Mesenchymal stem cell (in vitro differentiated cells and primary cell): Measurements from ENCODE around the gene TUFM.

Experiments
- DNase-seq: peaks from one replicate; pipeline ENCODE4 v3.0.0-alpha.2; 2013
- H2AFZ ChIP-seq: one replicate; pipeline ENCODE4 v1.6.1; 2013; ENCODE audit warnings: low read depth, mild to moderate bottlenecking, control low read depth, inconsistent platforms, low read length, moderate library complexity
- H2AK5ac ChIP-seq: 2 replicates; pipeline ENCODE4 v1.6.1; 2013; ENCODE audit warnings: low read length, moderate library complexity, mild to moderate bottlenecking, inconsistent platforms; ENCODE audit not compliant: severe bottlenecking
- H2BK120ac ChIP-seq: one replicate; pipeline ENCODE4 v1.6.1; 2013; ENCODE audit warnings: low read depth, mild to moderate bottlenecking, inconsistent platforms, low read length, moderate library complexity
- H2BK12ac ChIP-seq, 2 experiments: one replicate each; pipeline ENCODE4 v1.6.1; 2013; ENCODE audit warnings: inconsistent platforms in 2 of 2, low read length in 2 of 2, mild to moderate bottlenecking in 2 of 2, moderate library complexity in 2 of 2, control low read depth in 1 of 2
- H2BK15ac ChIP-seq: one replicate; pipeline ENCODE4 v1.6.1; 2013; ENCODE audit warnings: mild to moderate bottlenecking, low read depth, inconsistent platforms; ENCODE audit not compliant: poor library complexity, severe bottlenecking
- H2BK5ac ChIP-seq: 2 replicates; pipeline ENCODE4 v1.6.1; 2013; ENCODE audit warnings: low read depth, mild to moderate bottlenecking, low read length, control low read depth, inconsistent platforms; ENCODE audit not compliant: poor library complexity, severe bottlenecking
- H3K14ac ChIP-seq, 2 experiments: one replicate each; pipeline ENCODE4 v1.6.1; 2013; ENCODE audit warnings: inconsistent platforms in 2 of 2, low read length in 2 of 2, control low read depth in 1 of 2, mild to moderate bottlenecking in 1 of 2, moderate library complexity in 1 of 2
- H3K18ac ChIP-seq, 2 experiments: one replicate each; pipeline ENCODE4 v1.6.1; 2013; ENCODE audit warnings: inconsistent platforms in 2 of 2, low read length in 2 of 2, control low read depth in 1 of 2, low read depth in 1 of 2, mild to moderate bottlenecking in 1 of 2
- H3K23ac ChIP-seq, 2 experiments: one replicate each; pipeline ENCODE4 v1.6.1; 2013; ENCODE audit warnings: inconsistent platforms in 2 of 2, low read length in 2 of 2, mild to moderate bottlenecking in 2 of 2, moderate library complexity in 2 of 2, control low read depth in 1 of 2
- H3K27ac ChIP-seq: 2 replicates; pipeline ENCODE4 v1.5.1; 2013; ENCODE audit warnings: mild to moderate bottlenecking, moderate library complexity, low read length, control low read depth, inconsistent platforms; ENCODE audit not compliant: poor library complexity, severe bottlenecking
- H3K27me3 ChIP-seq, 2 experiments: 2 replicates each; pipeline versions ENCODE4 v1.6.1 to v1.7.0; 2013; ENCODE audit warnings: low read length in 2 of 2, mild to moderate bottlenecking in 2 of 2, moderate library complexity in 2 of 2, control low read depth in 1 of 2, inconsistent platforms in 1 of 2; ENCODE audit not compliant: control insufficient read depth in 1 of 2, insufficient read depth in 1 of 2
- H3K36me3 ChIP-seq, 2 experiments: 2 replicates each; pipeline versions ENCODE4 v1.6.1 to v1.7.0; 2013; ENCODE audit warnings: low read length in 2 of 2, control low read depth in 1 of 2, inconsistent platforms in 1 of 2, low read depth in 1 of 2, mild to moderate bottlenecking in 1 of 2; ENCODE audit not compliant: insufficient read depth in 2 of 2, control insufficient read depth in 1 of 2
- H3K4ac ChIP-seq, 2 experiments: one replicate each; pipeline ENCODE4 v1.6.1; 2013; ENCODE audit warnings: inconsistent platforms in 2 of 2, low read length in 2 of 2, mild to moderate bottlenecking in 2 of 2, moderate library complexity in 2 of 2, control low read depth in 1 of 2, low read depth in 1 of 2
- H3K4me1 ChIP-seq: 2 replicates; pipeline ENCODE4 v1.6.1; 2013; ENCODE audit warnings: low read depth, low read length, control low read depth; ENCODE audit not compliant: control insufficient read depth, insufficient read depth
- H3K4me2 ChIP-seq: 2 replicates; pipeline ENCODE4 v1.6.1; 2013; ENCODE audit warnings: low read length, mild to moderate bottlenecking, inconsistent platforms; ENCODE audit not compliant: poor library complexity, severe bottlenecking
- H3K4me3 ChIP-seq, 2 experiments: 2 replicates each; pipeline versions ENCODE4 v1.5.1 to v1.7.0; 2013; ENCODE audit warnings: low read length in 2 of 2, mild to moderate bottlenecking in 2 of 2, control low read depth in 1 of 2, low read depth in 1 of 2; ENCODE audit not compliant: insufficient read depth in 1 of 2
- H3K79me1 ChIP-seq: replicated peaks from 2 replicates; pipeline ENCODE4 v1.6.1; 2013; ENCODE audit warnings: mild to moderate bottlenecking, control low read depth, low read length, inconsistent platforms; ENCODE audit not compliant: poor library complexity, severe bottlenecking
- H3K9ac ChIP-seq: 2 replicates; pipeline ENCODE4 v1.7.0; 2013; ENCODE audit warnings: mild to moderate bottlenecking, low read length, moderate library complexity
- H3K9me3 ChIP-seq: 2 replicates; pipeline ENCODE4 v1.7.0; 2013; ENCODE audit warnings: mild to moderate bottlenecking, low read length; ENCODE audit not compliant: control insufficient read depth
- H4K8ac ChIP-seq: one replicate; pipeline ENCODE4 v1.6.1; 2013; ENCODE audit warnings: inconsistent platforms, mild to moderate bottlenecking, low read length, moderate library complexity
- H4K91ac ChIP-seq: one replicate; pipeline ENCODE4 v1.6.1; 2013; ENCODE audit warnings: mild to moderate bottlenecking, low read length, inconsistent platforms
- WGBS: methylation state at CpG from one replicate; pipeline ENCODE4 v1.1.7; 2013; ENCODE audit warnings: mixed read lengths; 5-methylcytosine and 5-hydroxymethylcytosine counted together

TUFM gene

GRCh38 chr16:28878083-28878926 lies 32.2 kb upstream of the TUFM start, which contains the start of gene ATP2A1:
ATP2A1 (plus strand) TSS chr16:28878488; CDS start chr16:28878672, 184 bp downstream.
- no peak for DNase-seq
- peak within 1 kb of the TSS; percentile 39 for H2AFZ ChIP-seq
- H3K4me1 ChIP-seq, result peaks cover 24% of the 10 kb centered on the region
- H3K9me3 ChIP-seq, result no peaks in the 10 kb centered on the region
- H3K9ac ChIP-seq, result peak within 1 kb of the TSS; percentile 83
- H3K14ac ChIP-seq, result no peak within 1 kb of the TSS
- H2AK5ac ChIP-seq, result no peak within 1 kb of the TSS
- H4K91ac ChIP-seq, result no peak within 1 kb of the TSS
- H3K23ac ChIP-seq, result no peak within 1 kb of the TSS
- peak within 1 kb of the TSS; percentile 93 for H3K4me2 ChIP-seq
- H2BK12ac ChIP-seq, result no peak within 1 kb of the TSS
- no peak within 1 kb of the TSS for H3K27ac ChIP-seq
- peak within 1 kb of the TSS in 1 of 2 experiments; percentile 82 for H3K4me3 ChIP-seq
- peaks cover 10 to 40% of the 10 kb centered on the region in 2 experiments for H3K36me3 ChIP-seq
- H3K4ac ChIP-seq, result peak within 1 kb of the TSS in 1 of 2 experiments; percentile 51
- peaks cover 19% of the 10 kb centered on the region for H3K79me1 ChIP-seq
- peaks cover 4 to 23% of the 10 kb centered on the region in 2 experiments for H3K27me3 ChIP-seq
- WGBS, result 92% methylated on average over 23 of the region's 25 CpGs
- no peak within 1 kb of the TSS for H2BK5ac ChIP-seq
- no peak within 1 kb of the TSS for H3K18ac ChIP-seq
- H2BK120ac ChIP-seq, result no peak within 1 kb of the TSS
- H4K8ac ChIP-seq, result peak within 1 kb of the TSS; percentile 62
- peak within 1 kb of the TSS; percentile 45 for H2BK15ac ChIP-seq

- H3K9ac ChIP-seq, result no peak overlapping the region
- no peak overlapping the region for H4K91ac ChIP-seq
- WGBS, result 92% methylated on average over 2 of the region's 2 CpGs
- no peak overlapping the region for H2AFZ ChIP-seq
- H3K4me2 ChIP-seq, result no peak overlapping the region
- no peak overlapping the region for H2BK15ac ChIP-seq
- H3K18ac ChIP-seq, result no peak overlapping the region
- peaks cover 15 to 45% of the 10 kb centered on the region in 2 experiments for H3K36me3 ChIP-seq
- H3K79me1 ChIP-seq, result peaks cover 25% of the 10 kb centered on the region
- H4K8ac ChIP-seq, result no peak overlapping the region
- H2BK5ac ChIP-seq, result no peak overlapping the region
- no peak overlapping the region for H3K23ac ChIP-seq
- no peak overlapping the region for H3K14ac ChIP-seq
- no peak overlapping the region for H2BK120ac ChIP-seq
- no peak overlapping the region for H3K4ac ChIP-seq
- no peak overlapping the region for H3K4me3 ChIP-seq
- peaks cover 26% of the 10 kb centered on the region for H3K4me1 ChIP-seq
- peaks cover 4 to 16% of the 10 kb centered on the region in 2 experiments for H3K27me3 ChIP-seq
- DNase-seq, result no peak
- no peak overlapping the region for H3K27ac ChIP-seq
- no peaks in the 10 kb centered on the region for H3K9me3 ChIP-seq
- no peak overlapping the region for H2BK12ac ChIP-seq
- no peak overlapping the region for H2AK5ac ChIP-seq
Observed at GRCh38 chr16:28877655-28878000, 31.5 kb upstream of the TUFM start.

- Histone ChIP-seq H3K4ac (no peak overlapping the region), H3K4me2 (no peak overlapping the region)
Observed at GRCh38 chr16:28876973-28877654, 31.0 kb upstream of the TUFM start.

GRCh38 chr16:28876019-28876659 lies 30.0 kb upstream of the TUFM start:
- Histone ChIP-seq H3K4me1 (peaks cover 26% of the 10 kb centered on the region), H2AK5ac (no peak overlapping the region), H3K18ac (no peak overlapping the region), H3K9ac (no peak overlapping the region), H2BK5ac (no peak overlapping the region), H3K14ac (no peak overlapping the region), H3K23ac (no peak overlapping the region), H3K27ac (no peak overlapping the region), H2BK12ac (no peak overlapping the region), H3K4ac (no peak overlapping the region), H3K9me3 (no peaks in the 10 kb centered on the region), H3K36me3 (peaks cover 29 to 59% of the 10 kb centered on the region in 2 experiments), H2BK120ac (no peak overlapping the region), H2AFZ (no peak overlapping the region), H4K91ac (no peak overlapping the region), H3K27me3 (peaks cover 4 to 8% of the 10 kb centered on the region in 2 experiments), H4K8ac (no peak overlapping the region), H3K4me2 (no peak overlapping the region), H3K79me1 (peaks cover 36% of the 10 kb centered on the region), H3K4me3 (no peak overlapping the region), H2BK15ac (no peak overlapping the region)
- WGBS, result 83% methylated on average over 13 of the region's 17 CpGs
- DNase-seq, result no peak

More at GRCh38 chr16:28876973-28877654, 31.0 kb upstream of the TUFM start:
- Histone ChIP-seq H3K36me3 (peaks cover 21 to 49% of the 10 kb centered on the region in 2 experiments), H4K8ac (no peak overlapping the region), H3K4me1 (peaks cover 26% of the 10 kb centered on the region), H3K4me3 (no peak overlapping the region), H2BK5ac (no peak overlapping the region), H3K23ac (no peak overlapping the region), H4K91ac (no peak overlapping the region), H3K9me3 (no peaks in the 10 kb centered on the region), H2BK120ac (no peak overlapping the region), H2BK15ac (no peak overlapping the region), H3K27me3 (peaks cover 4 to 11% of the 10 kb centered on the region in 2 experiments), H3K9ac (peak overlapping the region; percentile 18), H2AK5ac (no peak overlapping the region), H3K79me1 (peaks cover 29% of the 10 kb centered on the region), H2BK12ac (no peak overlapping the region), H3K18ac (no peak overlapping the region), H3K27ac (no peak overlapping the region), H3K14ac (no peak overlapping the region), H2AFZ (no peak overlapping the region)
- 62% methylated on average over 10 of the region's 12 CpGs for whole genome bisulfite sequencing
- no peak for DNase-seq
